Activated naive CD8-positive, alpha-beta T cell treated with anti-CD3 and anti-CD28 coated beads for 36 hours (primary cell): ENCODE results near the gene TTC21A. TPM values are rescaled to one million over a fixed set of nuclear protein-coding genes. Genes with fewer than 3 reads are reported as not detected.
A peak's percentile ranks its signal among the peaks of the same experiment; 100 is the strongest.

Experiments
- DNase-seq: peaks from one replicate; pipeline ENCODE4 v3.0.0; 2021
- H3K27ac Mint-ChIP-seq: one replicate; pipeline ENCODE4 v1.8.0; 2022; ENCODE audit warnings: mild to moderate bottlenecking, moderate library complexity, mixed read lengths
- H3K27me3 Mint-ChIP-seq: one replicate; pipeline ENCODE4 v1.8.0; 2022; ENCODE audit warnings: mild to moderate bottlenecking, mixed read lengths
- H3K36me3 Mint-ChIP-seq: one replicate; pipeline ENCODE4 v1.8.0; 2021; ENCODE audit warnings: mild to moderate bottlenecking, mixed read lengths
- H3K4me1 Mint-ChIP-seq: one replicate; pipeline ENCODE4 v1.8.0; 2021; ENCODE audit warnings: mixed read lengths
- H3K4me3 Mint-ChIP-seq: one replicate; pipeline ENCODE4 v1.8.0; 2022; ENCODE audit warnings: mild to moderate bottlenecking, moderate library complexity, mixed read lengths
- H3K9me3 Mint-ChIP-seq: one replicate; pipeline ENCODE4 v1.8.0; 2022; ENCODE audit warnings: mixed read lengths
- total RNA-seq, 2 experiments: library from RNA; stranded (reverse); gene quantifications; one replicate each; pipeline ENCODE4 v1.2.3, GENCODE V29; 2021

TTC21A gene
- total RNA-seq, 2 experiments from 2014 or later, result 0.42 to 0.78 TPM

DNA sequence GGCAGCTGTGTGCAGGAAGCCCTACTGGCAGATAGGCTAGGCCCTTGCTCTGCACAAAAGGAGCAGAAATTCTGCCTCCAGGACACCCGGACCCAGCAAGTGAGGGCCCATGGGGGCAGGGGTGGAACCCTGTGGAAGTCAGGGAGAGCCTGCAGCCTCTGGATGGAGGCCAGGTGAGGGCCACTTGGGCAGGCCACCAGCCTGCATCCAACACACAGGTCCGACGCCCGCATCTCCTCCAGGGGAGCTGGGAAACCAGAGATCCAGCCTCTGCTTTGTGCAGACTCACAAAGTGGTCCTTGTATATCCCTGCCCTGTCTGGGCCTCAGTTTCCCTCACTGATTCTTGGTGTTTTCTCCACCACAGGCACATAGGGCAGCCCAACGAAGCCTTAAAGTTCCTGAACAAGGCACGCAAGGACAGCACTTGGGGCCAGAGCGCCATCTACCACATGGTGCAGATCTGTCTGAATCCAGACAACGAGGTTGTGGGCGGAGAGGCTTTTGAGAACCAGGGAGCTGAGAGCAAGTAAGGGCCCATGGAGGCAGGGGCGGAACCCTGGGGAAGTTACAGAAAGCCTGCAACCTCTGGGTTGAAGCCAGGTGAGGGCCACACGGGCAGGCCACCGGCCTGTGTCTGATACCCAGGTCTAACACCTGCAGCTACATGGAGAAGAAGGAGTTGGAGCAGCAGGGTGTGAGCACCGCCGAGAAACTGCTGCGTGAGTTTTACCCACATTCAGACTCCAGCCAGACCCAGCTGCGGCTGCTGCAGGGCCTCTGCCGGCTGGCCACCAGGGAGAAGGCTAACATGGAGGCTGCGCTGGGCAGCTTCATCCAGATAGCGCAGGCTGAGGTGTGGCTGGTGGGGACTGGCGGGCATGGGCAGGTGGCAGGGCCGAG, 29.3 kb downstream of the TTC21A start:
- H3K9me3 Mint-ChIP-seq, result no peaks in the 10 kb centered on the region
- H3K4me1 Mint-ChIP-seq, result peaks cover 14% of the 10 kb centered on the region
- H3K27ac Mint-ChIP-seq, result no peak overlapping the region
- H3K36me3 Mint-ChIP-seq, result peaks cover 8% of the 10 kb centered on the region
- no peak for DNase-seq
- no peak overlapping the region for H3K4me3 Mint-ChIP-seq
- no peaks in the 10 kb centered on the region for H3K27me3 Mint-ChIP-seq

DNA sequence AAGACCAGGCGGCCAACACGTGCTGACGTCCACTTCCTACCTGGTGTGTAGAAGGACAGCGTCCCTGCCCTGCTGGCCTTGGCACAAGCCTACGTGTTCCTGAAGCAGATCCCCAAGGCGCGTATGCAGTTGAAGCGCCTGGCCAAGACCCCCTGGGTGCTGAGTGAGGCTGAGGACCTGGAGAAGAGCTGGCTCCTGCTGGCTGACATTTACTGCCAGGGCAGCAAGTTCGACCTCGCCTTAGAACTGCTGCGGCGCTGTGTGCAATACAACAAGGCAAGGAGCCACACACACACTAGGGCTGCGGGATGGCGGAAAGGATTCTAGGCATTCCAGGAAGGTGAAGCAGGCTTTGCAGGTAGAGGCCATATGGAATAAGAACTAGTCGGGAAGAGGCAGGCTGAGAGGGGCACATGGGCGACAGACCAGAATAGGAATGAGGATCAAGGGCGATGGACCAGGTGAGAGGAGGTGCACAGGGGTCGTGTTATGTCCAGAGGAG, 30.0 kb downstream of the TTC21A start:
- Mint-ChIP-seq H3K4me1 (peaks cover 16% of the 10 kb centered on the region), H3K36me3 (peaks cover 8% of the 10 kb centered on the region), H3K9me3 (no peaks in the 10 kb centered on the region), H3K27me3 (no peaks in the 10 kb centered on the region), H3K4me3 (no peak overlapping the region), H3K27ac (no peak overlapping the region)
- DNase-seq, result no peak

- H3K4me1 Mint-ChIP-seq, result peaks cover 20% of the 10 kb centered on the region
- H3K27me3 Mint-ChIP-seq, result no peaks in the 10 kb centered on the region
- peaks cover 14% of the 10 kb centered on the region for H3K36me3 Mint-ChIP-seq
- no peak overlapping the region for H3K4me3 Mint-ChIP-seq
- peak overlapping the region; percentile 42 for H3K27ac Mint-ChIP-seq
- DNase-seq, result no peak
- H3K9me3 Mint-ChIP-seq, result no peaks in the 10 kb centered on the region
These were observed 30.7 kb downstream of the TTC21A start for GRCh38 chr3:39137991-39138803.

- DNase-seq, result no peak
- peaks cover 18% of the 10 kb centered on the region for H3K4me1 Mint-ChIP-seq
- no peaks in the 10 kb centered on the region for H3K27me3 Mint-ChIP-seq
- no peaks in the 10 kb centered on the region for H3K9me3 Mint-ChIP-seq
- peaks cover 17% of the 10 kb centered on the region for H3K36me3 Mint-ChIP-seq
- H3K4me3 Mint-ChIP-seq, result no peak overlapping the region
- H3K27ac Mint-ChIP-seq, result peak overlapping the region; percentile 42
These were observed 31.4 kb downstream of the TTC21A start for GRCh38 chr3:39138804-39139415.

- H3K9me3 Mint-ChIP-seq, result no peaks in the 10 kb centered on the region
- DNase-seq, result no peak
- H3K27ac Mint-ChIP-seq, result no peak overlapping the region
- peaks cover 18% of the 10 kb centered on the region for H3K36me3 Mint-ChIP-seq
- no peak overlapping the region for H3K4me3 Mint-ChIP-seq
- no peaks in the 10 kb centered on the region for H3K27me3 Mint-ChIP-seq
- peaks cover 19% of the 10 kb centered on the region for H3K4me1 Mint-ChIP-seq
These were observed 32.0 kb downstream of the TTC21A start for GRCh38 chr3:39139442-39139841.

DNA sequence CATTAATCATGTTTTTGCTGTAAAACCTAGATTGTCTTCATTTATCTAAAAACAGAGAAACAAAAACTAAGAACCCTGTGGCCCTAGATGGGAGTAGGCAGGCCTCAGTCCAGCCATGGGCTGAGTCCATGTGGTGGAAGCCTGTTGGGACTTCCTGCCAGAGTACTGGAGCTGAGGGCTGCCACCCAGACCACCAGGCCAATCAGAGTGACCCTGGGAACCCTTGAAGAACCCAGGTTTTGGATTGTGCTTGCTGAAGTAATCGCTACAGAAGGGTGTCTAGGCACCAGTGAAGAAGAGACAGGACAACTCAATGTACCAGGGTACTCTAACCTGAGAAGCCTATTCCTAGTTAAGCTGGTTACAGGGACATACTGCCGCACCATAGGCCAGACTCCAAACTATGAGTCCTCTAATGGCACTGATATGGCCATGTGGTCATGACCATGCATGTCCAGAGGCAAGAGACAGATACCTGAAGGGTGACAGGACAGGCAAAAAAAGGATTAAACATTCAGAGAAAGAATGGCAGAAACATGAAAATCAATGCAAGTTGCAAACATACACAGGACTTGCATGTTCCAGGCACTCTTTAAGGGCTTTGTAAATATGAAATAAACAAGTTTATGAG, 33.0 kb downstream of the TTC21A start:
- peaks cover 22% of the 10 kb centered on the region for H3K4me1 Mint-ChIP-seq
- no peaks in the 10 kb centered on the region for H3K27me3 Mint-ChIP-seq
- H3K4me3 Mint-ChIP-seq, result no peak overlapping the region
- H3K27ac Mint-ChIP-seq, result no peak overlapping the region
- DNase-seq, result no peak
- H3K36me3 Mint-ChIP-seq, result peaks cover 21% of the 10 kb centered on the region
- H3K9me3 Mint-ChIP-seq, result no peaks in the 10 kb centered on the region

DNA sequence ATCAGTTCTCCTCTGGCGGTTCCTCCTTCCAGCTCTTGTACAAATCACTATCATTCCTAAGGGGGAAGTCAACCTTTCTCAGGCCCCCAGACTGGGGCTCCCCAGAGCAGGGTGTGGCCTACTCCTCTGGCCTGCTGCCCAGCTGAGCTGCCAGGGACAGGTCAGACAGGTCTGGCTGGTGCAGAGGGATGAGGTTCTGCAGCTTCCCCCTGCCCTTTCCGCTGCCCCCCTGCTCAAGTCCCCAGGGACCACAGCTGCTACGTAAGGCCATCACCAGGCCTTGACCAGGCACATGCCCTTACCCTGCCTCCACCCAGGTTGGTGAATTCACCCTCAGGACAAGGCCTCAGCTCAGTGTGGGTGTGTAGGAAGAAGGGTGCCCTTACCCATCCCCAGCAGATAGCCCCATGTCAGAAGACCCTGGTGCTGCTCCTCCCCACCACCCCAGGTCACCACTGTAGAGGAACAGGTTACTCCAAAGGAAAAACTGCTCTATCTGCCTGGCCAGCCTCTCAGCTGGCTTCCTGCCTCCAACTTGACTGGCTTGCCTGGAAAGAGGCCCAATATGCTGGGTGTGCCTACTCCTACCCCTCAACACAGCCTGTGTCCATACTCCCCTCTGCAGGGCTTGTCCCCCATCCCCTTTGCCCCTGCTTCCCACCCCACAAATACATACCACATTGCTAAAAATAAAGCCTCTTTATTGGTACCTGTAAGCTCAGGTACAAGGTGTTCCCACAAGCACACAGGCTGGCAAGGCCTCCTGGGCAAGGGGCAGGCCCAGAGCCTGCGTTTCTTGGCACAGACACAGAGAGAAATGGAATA, 33.9 kb downstream of the TTC21A start:
- H3K27ac Mint-ChIP-seq, result no peak overlapping the region
- no peak overlapping the region for H3K4me3 Mint-ChIP-seq
- no peaks in the 10 kb centered on the region for H3K27me3 Mint-ChIP-seq
- H3K36me3 Mint-ChIP-seq, result peaks cover 27% of the 10 kb centered on the region
- DNase-seq, result no peak
- peaks cover 26% of the 10 kb centered on the region for H3K4me1 Mint-ChIP-seq
- no peaks in the 10 kb centered on the region for H3K9me3 Mint-ChIP-seq

- Mint-ChIP-seq H3K4me1 (peaks cover 31% of the 10 kb centered on the region), H3K27ac (no peak overlapping the region), H3K36me3 (peaks cover 34% of the 10 kb centered on the region), H3K27me3 (no peaks in the 10 kb centered on the region), H3K4me3 (no peak overlapping the region), H3K9me3 (no peaks in the 10 kb centered on the region)
- DNase-seq, result no peak
These were observed 34.6 kb downstream of the TTC21A start for GRCh38 chr3:39142067-39142466.

DNA sequence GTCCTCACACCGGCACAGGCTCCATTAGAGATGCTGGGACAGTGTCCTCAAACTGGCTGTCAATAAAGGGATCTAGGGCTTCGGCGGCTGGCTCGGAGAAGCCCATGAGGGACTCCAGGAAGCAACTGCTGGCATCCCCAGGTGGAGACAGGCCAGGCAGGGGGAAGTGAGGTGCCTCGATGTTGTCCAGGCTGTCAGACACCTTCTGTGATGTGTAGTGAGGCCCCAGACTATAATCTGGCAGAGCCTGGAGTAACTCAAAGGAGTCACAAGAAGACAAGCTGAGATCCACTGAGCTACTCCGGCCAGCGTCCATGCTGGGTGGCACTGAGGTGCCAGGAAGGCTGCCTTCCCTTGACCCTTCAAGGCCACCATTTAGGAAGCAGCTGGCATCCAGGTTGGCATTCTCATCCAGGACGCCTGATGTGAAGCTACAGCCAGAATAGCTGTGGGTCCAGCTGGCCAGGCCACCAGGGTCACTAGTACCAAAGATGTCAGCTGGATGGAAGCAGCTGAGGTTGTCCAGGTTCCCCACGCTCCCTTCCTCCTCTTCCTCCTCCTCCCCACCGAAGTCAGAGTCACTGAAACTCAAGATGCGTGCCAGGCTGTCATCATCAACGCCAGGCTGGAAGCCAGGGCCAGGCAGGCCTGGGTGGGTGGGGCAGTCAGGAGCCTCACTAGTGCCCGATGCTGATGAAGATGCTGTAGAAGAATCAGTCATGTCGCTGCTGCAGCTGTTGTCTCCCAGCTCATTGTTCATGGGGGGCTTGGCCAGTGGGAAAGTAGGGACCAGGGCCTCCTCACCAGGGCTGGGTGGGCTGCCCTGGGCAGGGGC, 35.8 kb downstream of the TTC21A start:
- no peak for DNase-seq
- Mint-ChIP-seq H3K4me3 (no peak overlapping the region), H3K27me3 (no peaks in the 10 kb centered on the region), H3K36me3 (peaks cover 46% of the 10 kb centered on the region), H3K9me3 (no peaks in the 10 kb centered on the region), H3K27ac (no peak overlapping the region), H3K4me1 (peaks cover 43% of the 10 kb centered on the region)

DNA sequence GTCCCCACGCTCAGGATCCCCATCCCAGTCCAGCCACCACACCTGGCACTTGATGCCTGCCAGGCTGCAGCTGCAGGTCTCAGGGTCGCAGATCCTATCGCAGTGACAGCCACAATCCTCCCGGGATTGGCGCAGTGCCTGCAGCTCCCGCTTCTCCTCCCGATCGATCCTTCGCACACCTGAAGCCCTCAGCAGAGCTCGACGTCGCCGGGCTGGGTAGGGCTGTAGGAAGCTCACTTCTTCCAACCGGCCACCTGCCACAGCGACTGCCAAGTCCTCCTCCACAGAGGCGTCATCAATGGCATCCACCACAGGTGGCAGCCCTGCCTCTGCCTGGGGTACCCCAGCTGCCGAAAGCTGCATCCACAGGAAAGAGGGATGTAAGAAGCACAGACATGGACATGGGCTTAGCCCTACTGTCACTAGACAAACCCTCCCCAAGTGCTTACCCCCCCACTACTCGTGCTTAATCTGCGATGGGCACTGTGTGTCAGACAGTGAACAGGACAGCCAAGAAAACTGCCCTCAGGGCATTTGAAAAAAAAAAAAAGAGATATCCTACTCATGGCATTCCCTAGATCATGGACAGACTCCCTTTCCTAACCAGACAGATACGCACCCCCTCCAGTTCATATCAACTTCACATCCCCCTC, 36.7 kb downstream of the TTC21A start:
- H3K4me3 Mint-ChIP-seq, result no peak overlapping the region
- H3K27me3 Mint-ChIP-seq, result no peaks in the 10 kb centered on the region
- peak overlapping the region; percentile 61 for H3K27ac Mint-ChIP-seq
- peaks cover 56% of the 10 kb centered on the region for H3K36me3 Mint-ChIP-seq
- peaks cover 47% of the 10 kb centered on the region for H3K4me1 Mint-ChIP-seq
- H3K9me3 Mint-ChIP-seq, result no peaks in the 10 kb centered on the region
- DNase-seq, result no peak

DNA sequence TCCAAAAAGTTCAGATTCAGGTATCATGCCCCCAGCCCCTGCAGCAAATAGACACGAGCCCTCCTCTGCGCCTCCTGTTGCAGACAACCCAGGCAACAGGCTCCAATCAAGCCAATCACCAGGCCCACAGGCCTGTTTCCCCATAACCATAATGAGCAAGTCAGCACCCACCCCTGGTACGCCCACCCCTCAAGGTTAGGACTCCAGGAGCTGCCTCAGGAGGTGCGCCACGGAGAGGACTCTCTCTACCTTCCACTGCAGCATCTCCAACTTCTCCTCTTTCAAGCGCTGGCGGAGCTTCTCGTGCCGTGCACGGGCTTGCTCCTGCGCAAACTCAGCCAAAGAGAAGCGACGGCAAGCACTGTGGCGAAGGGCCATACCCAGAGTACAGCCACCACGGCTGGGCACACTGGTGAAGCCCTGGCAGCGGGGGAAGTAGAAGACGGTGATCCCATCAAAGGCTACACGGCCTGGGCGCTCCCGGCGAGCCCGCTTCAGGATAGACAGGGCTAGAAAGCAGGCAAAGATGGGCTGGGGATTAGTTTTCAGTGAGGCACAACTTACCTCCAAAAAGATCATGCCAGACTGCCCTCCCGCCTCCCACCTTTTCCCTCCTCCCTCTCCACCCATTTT, 37.4 kb downstream of the TTC21A start:
- Mint-ChIP-seq H3K27me3 (no peaks in the 10 kb centered on the region), H3K9me3 (no peaks in the 10 kb centered on the region), H3K4me3 (no peak overlapping the region), H3K36me3 (peaks cover 62% of the 10 kb centered on the region), H3K27ac (peak overlapping the region; percentile 61), H3K4me1 (peaks cover 52% of the 10 kb centered on the region)
- DNase-seq, result no peak

GRCh38 chr3:39146083-39146501, 38.6 kb downstream of the TTC21A start:
- H3K36me3 Mint-ChIP-seq, result peaks cover 71% of the 10 kb centered on the region
- H3K9me3 Mint-ChIP-seq, result no peaks in the 10 kb centered on the region
- peaks cover 59% of the 10 kb centered on the region for H3K4me1 Mint-ChIP-seq
- no peak overlapping the region for H3K4me3 Mint-ChIP-seq
- H3K27ac Mint-ChIP-seq, result peak overlapping the region; percentile 27
- no peak for DNase-seq
- no peaks in the 10 kb centered on the region for H3K27me3 Mint-ChIP-seq
